ENCODE measurements around the gene PTPRM.

- TF ChIP-seq SMC3 (conservative IDR thresholded peaks at IDR 0.05; ENCODE audit: poor library complexity) (no peak), RAD21 (conservative IDR thresholded peaks at IDR 0.05) (no peak), CTCF (IDR thresholded peaks at IDR 0.05; ENCODE audit: poor library complexity, severe bottlenecking) (no peak), EZH2 (IDR thresholded peaks at IDR 0.05; ENCODE audit: borderline replicate concordance, insufficient read depth, low read length, poor library complexity, severe bottlenecking) (no peak), MXI1 (conservative IDR thresholded peaks at IDR 0.05; ENCODE audit: poor library complexity, severe bottlenecking) (no peak), TAF1 (IDR thresholded peaks at IDR 0.05; ENCODE audit: low read depth) (no peak), REST (IDR thresholded peaks at IDR 0.05; ENCODE audit: borderline replicate concordance) (no peak)
Measured at GRCh38 chr18:8412117-8412516, 845.0 kb downstream of the PTPRM start.
